Muscle of arm (tissue), 12 donors: Measurements from ENCODE around the gene ARID3B. TPM values are rescaled to one million over a fixed set of nuclear protein-coding genes. Genes with fewer than 3 reads are reported as not detected.
A peak's percentile ranks its signal among the peaks of the same experiment; 100 is the strongest.
"Not testable (repeated sequence)": the region's sequence is repeated elsewhere in the genome, so short reads cannot be mapped to it uniquely, and the experiment has no call there.

Experiments used
- DNase-seq: peaks from one replicate; pipeline ENCODE4 v3.0.0-alpha.2; 2013
- polyA plus RNA-seq, 12 donors: library from polyadenylated mRNA; unstranded; fragments of 120-200 nt; gene quantifications; one replicate each; pipeline ENCODE4 v1.2.1, GENCODE V29; 2013; ENCODE audit not compliant: insufficient read length in 12 of 12

The ARID3B gene
- polyA plus RNA-seq, 12 donors = 3.6 to 17.0 (median 4.9) TPM; not detected in 1

- DNase-seq = no peak
Observed at GRCh38 chr15:74531144-74531811, 9.7 kb upstream of the ARID3B start.

GRCh38 chr15:74535388-74536084 lies 5.5 kb upstream of the ARID3B start:
- no peak for DNase-seq

GRCh38 chr15:74537736-74538135 lies 3.3 kb upstream of the ARID3B start:
- no peak for DNase-seq

- DNase-seq = not testable (repeated sequence)
Observed at GRCh38 chr15:74539521-74539920, 1.5 kb upstream of the ARID3B start.

GRCh38 chr15:74540161-74540760 lies 759 bp upstream of the ARID3B start:
- DNase-seq = no peak

GRCh38 chr15:74541494-74542165 lies 610 bp downstream of the ARID3B start:
- DNase-seq = peak; percentile 21

GRCh38 chr15:74542166-74543042 lies 1.4 kb downstream of the ARID3B start:
- DNase-seq = no peak

GRCh38 chr15:74543043-74543422 lies 2.0 kb downstream of the ARID3B start:
- no peak for DNase-seq

- no peak for DNase-seq
Observed at GRCh38 chr15:74543583-74543982, 2.6 kb downstream of the ARID3B start.

- no peak for DNase-seq
Observed at GRCh38 chr15:74545086-74545485, 4.1 kb downstream of the ARID3B start.

- peak; percentile 94 for DNase-seq
Observed at GRCh38 chr15:74545776-74546656, 5.0 kb downstream of the ARID3B start.

- DNase-seq = no peak
Observed at GRCh38 chr15:74547616-74548015, 6.6 kb downstream of the ARID3B start.

GRCh38 chr15:74548241-74548640 lies 7.2 kb downstream of the ARID3B start:
- no peak for DNase-seq

GRCh38 chr15:74549816-74550215 lies 8.8 kb downstream of the ARID3B start:
- no peak for DNase-seq

- DNase-seq = no peak
Observed at GRCh38 chr15:74551714-74552113, 10.7 kb downstream of the ARID3B start.

GRCh38 chr15:74552773-74553441 lies 11.9 kb downstream of the ARID3B start:
- no peak for DNase-seq

- DNase-seq = no peak
Observed at GRCh38 chr15:74555192-74555591, 14.2 kb downstream of the ARID3B start.

GRCh38 chr15:74558706-74559105 lies 17.7 kb downstream of the ARID3B start:
- no peak for DNase-seq

- DNase-seq = no peak
Observed at GRCh38 chr15:74563442-74563841, 22.4 kb downstream of the ARID3B start.

GRCh38 chr15:74564182-74564581 lies 23.2 kb downstream of the ARID3B start:
- no peak for DNase-seq
